ENCODE data around the gene SND1.

DNA sequence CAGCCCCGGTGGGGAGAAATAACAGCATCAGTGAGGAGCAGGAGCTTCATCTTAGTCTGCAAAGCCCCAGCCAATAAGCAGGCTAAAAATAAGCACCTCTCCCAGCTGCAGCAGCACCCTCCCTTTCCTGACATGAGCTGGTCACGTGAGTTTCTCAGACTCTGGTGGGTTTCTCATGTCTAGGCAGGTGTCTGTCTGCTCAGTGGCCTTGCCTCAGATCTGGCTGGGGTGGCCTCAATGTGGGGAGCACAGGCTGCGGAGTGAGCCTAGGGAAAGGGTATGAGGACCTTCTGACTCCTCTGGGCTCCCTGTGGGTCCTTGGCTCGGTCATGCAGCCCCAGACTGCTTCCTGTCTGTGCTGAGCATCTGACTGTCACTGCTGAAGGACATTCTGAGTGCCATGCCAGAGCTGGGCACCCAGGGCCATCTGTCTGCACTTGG, 460.8 kb downstream of the SND1 start:
- TF ChIP-seq EZH2 (IDR thresholded peaks at IDR 0.05; ENCODE audit: borderline replicate concordance, low read length), result no peak
- TF ChIP-seq CTCF (conservative IDR thresholded peaks at IDR 0.05 in 1 of 2, IDR thresholded peaks at IDR 0.05 in 1 of 2; ENCODE audit: extremely low read depth in 1 of 2, insufficient read depth in 1 of 2, low read depth in 1 of 2, low read length in 2 of 2), result no peak

All from mammary epithelial cell (primary cell).